ENCODE results near the gene BRMS1.
"Not testable (repeated sequence)": the region's sequence is repeated elsewhere in the genome, so short reads cannot be mapped to it uniquely, and the experiment has no call there.

BRMS1 gene, protein sequence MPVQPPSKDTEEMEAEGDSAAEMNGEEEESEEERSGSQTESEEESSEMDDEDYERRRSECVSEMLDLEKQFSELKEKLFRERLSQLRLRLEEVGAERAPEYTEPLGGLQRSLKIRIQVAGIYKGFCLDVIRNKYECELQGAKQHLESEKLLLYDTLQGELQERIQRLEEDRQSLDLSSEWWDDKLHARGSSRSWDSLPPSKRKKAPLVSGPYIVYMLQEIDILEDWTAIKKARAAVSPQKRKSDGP

DNA sequence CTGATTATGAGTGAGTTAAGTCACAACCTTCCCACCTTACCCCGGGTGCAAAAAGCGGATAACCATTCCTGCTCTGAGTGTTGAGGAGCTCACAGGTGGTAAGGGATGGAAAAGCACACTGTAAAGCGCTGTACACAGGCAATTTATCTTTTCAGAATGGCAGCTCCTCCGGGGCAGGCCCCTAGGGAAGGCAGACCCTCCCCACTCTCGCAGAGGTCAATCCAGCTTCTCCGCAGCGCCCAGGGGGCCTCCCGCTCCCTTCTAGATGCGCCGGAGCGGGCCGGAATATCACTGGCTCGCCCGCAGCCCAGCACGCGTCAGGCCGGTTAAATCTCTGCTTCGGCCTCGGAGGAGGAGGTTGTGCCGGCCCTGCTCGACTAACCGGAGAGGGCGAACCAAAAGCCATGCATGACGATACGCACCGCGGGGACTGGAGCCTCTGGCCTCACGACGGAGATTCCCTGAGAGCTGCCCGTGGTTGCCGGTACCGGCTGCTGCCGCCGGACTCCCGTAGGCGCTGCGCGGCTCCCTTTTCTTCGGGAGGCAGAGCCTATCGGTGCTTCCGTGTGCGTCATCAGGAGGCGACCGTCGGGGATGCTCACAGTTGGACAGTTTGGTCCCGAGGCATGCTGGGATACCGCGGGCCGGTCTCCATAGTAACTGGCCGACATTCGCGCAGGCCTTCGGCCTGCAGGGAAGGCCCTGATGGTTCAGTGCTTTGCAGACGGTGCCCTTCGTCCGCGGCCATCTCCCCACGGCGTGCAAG, at the start of gene BRMS1:
Gene BRMS1, minus strand, starts transcription at position 555 of the 766 bp plus-strand sequence. CDS start 2,870 bp downstream, outside the sequence.
- peak; percentile 97 for DNase-seq

DNA sequence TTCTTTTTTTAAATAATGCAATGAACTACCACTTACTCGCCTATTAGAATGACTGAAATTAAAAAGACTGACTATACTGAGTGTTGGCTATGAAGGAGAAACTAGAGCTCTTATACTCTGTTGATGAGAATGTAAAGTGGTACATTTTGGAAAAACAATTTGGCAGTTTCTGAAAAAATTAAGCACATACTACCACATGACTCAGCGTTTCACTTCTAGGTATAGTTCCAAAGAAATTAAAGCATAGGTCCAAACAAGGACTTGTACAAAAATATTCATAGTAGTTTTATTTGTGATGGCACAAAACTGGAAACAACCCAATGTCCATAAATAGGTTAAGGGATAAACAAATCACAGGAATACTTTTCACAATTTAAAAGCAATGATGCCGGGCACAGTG, 49.0 kb upstream of the BRMS1 start:
- DNase-seq: no peak

DNA sequence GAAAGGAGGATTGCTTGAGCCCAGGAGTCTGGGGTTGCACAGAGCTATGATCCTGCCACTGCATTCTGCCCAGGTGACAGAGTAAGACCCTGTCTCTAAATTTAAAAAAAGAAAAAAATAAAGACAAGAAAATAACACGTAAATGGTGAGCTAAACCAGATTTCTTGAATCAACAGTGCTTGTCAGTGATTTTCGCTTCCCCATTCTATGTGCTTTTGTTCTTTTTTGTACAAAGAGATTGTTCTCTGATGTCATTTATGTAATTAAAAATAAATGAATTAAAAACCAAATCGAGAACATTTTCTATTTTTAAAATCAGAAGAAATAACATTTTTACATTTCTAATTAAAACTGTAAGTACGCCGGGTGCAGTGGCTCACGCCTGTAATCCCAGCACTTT, 46.4 kb upstream of the BRMS1 start:
- DNase-seq: no peak

- peak; percentile 82 for DNase-seq
These were observed 44.0 kb upstream of the BRMS1 start for GRCh38 chr11:66388780-66389386.

DNA sequence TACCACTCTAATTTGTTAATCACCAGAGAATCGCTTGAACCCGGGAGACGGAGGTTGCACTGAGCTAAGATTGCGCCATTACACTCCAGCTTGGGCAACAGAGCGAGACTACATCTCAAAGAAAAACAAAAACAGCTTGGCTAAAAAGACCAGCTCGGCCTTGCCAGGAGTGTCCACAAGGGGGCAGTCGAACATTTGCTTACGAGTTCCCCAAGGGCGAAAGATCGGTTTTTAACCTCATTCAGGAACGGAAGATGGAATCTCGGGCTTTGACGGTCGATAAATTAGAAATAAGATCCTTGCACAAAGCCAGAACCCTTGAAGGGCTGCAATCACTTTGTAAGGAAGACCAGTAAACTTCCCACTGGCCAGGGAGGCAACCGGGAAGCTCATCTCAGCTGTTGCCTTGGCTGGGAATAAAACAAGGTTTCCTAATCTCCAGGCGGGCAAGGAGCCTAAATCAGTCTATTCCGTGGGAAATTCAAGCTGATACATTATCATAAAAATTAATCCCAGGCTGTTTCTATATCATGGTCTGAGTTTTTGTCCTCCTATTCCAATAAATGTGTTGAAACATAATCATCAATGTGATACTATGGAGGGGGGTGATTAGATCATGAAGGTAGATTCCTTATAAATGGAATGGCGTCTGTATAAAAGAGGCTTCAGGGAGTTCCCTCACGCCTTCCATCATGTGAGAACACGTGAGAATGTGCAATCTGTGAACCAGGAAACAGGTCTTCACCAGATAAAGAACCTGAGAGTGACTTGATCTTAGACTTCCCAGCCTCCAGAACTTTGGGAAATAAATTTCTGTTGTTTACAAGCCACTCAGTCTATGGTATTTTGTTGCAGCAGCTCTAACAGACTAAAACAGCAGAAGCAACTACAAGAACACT, 41.5 kb upstream of the BRMS1 start:
- DNase-seq: peak; percentile 87

DNA sequence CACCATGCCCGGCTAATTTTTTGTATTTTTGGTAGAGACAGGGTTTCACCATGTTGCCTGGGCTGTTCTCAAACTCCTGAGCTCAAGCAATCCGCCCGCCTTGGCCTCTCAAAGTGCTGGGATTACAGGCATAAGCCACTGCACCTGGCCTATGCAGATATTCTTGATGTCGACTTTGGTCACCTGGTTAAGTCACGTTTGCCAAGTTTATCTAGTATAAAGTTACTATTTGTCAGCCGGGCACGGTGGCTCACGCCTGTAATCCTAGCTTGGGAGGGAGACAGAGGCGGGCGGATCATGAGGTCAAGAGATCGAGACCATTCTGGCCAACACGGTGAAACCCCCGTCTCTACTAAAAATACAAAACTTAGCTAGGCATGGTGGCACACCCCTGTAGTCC, 39.4 kb upstream of the BRMS1 start:
- DNase-seq: not testable (repeated sequence)

DNA sequence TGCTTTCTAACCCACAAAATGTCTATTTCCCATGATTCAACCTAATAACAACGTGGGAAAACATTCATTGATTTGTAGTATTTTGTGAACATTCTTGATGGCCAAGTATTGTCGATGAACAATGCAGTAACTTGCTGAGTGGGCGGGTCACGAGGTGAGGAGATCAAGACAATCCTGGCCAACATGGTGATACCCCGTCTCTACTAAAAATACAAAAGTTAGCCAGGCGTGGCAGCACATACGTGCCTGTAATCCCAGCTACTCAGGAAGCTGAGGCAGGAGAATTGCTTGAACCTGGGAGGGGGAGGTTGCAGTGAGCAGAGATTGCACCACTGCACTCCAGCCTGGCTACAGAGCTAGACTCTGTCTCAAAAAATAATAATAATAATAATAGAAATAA, 35.4 kb upstream of the BRMS1 start:
- not testable (repeated sequence) for DNase-seq

DNA sequence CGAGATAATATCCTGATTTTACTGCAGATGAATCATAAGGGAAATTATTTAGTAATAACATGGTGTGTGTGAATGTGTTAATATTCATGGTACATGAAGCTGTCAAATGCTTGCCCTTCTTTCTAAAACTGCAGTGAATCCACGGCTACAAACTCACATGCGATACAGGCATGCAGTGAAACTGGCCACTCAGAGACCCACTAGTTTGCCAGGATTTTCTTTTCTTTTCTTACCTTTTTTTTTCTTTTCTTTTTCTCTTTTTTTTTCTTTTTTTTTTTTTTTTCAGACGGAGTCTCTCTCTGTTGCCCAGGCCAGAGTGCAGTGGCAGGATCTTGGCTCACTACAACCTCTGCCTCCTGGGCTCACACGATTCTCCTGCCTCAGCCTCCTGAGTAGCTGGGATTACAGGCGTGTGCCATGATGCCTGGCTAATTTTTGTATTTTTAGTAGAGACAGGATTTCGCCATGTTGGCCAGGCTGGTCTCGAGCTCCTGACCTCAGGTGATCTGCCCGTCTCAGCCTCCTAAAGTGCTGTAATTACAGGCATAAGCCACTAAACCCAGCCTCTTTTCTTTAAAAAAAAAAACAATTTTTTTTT, 28.9 kb upstream of the BRMS1 start:
- not testable (repeated sequence) for DNase-seq

DNA sequence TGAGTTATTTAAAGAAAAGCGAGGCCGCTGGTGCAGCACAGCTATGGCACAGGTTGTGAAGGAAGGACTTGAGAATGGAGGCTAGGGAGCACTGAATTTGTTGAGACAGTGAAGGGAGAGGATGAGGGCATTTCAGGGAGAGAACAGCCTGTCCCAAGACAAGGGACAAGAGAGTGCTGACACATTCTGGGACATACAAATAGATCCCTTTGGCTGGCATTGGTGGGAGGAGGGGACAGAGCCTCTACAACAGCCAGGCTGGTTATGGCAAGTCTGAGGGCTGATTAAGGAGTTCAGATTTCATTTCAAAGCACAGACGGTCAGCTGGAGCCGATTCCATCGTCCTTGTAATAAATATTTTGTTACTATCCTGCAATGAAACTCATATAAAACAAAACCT, 28.4 kb upstream of the BRMS1 start:
- DNase-seq: no peak

DNA sequence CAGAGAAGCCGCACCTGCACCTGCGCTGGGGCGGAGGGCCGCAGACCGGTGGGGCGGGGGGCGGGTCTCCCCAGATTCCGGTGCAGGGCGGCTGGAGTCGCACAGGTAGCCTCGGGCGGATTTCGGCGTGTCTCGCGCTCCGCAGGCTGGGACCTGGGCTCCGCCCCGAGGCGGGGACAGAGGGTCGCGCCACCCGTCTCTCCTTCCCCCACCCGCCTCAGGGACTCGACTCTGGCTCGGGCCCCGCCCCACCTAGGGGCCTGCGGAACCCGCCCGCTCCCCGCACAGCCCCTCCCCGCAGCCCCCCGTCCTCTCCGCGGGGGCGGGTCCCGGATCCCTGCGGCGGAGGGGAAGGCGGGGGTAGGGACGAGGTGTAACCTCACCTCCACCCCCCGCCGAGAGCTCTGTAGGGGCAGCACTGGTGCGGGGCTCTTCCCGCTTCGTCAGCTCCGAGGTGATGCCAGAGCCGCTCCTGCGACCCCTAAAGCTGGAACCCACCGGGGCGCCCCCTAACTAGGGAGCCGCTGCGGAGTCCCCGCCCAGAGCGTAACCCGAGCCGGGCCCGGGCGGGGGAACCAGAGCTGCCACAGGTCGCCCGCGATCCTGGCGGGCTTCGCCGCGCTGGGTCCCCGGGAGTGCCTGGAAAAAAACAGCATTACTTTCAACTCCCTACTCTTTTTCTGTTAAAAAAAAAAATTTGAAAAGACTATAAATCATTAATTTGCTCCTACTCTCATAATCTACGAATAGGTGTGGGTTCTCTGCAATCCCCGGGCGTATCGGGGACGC, 26.9 kb upstream of the BRMS1 start, which contains the start of gene SLC29A2:
Gene SLC29A2, minus strand, starts transcription at position 134 of the 789 bp plus-strand sequence. CDS start 169 bp downstream, outside the sequence.
- DNase-seq: peak; percentile 98

DNA sequence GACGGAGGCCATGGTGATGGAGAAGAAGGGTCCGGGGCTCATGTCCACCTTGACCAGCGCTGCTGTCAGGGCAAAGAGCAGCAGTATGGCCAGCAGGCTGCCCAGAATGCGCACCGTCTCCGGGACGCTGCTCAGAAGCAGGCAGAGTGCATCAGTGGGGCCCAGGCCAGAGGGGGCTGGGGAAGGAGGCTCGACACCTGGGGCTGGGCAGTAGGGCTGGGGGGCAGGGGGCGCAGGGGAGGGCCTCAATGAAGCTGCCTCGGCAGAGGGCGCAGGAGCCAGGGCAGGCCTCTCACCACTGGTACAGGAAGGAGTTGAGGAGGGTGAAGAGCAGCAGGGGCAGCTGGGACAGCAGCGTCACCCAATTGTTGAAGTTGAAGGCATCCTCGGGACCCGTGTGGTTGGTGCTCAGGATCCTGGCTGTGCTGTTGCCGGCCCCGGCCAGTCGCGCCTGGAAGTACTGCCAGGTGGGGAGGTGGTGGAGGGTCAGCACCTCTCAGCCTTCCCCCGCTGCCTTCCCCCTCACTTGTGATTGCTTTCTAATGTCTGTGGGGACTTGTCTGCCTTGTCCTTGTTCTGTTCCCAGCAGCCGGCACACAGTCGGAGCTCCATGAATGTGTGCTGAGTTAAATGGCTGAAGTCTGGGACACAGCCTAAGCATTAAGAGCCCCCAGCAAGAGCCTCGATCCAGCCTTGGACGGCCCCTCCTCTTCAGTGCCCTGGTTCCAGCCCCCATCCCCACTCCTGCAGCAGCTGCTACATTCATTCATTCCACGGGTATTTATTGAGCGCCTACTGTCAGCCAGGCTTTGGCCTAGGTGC, 24.4 kb upstream of the BRMS1 start:
- DNase-seq: no peak

DNA sequence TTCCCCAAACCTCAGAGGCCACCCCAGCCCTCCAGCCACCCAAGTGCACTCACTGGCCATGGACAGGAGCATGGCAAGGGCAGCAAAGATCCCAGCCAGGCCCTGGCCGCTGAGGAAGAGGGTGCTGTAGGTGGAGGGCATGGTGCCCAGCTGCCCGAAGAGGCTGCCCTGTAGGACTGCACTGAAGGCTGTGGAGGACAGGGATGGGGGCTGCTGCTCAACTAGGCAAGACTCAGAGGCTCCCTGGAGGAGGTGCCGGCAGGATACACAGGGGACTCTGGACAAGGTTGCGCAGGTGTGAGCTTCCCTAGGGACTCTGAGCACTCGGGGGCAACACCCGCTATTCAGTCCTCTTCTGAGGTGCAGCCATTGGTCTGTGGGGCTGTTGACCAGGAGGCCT, 23.6 kb upstream of the BRMS1 start:
- no peak for DNase-seq

DNA sequence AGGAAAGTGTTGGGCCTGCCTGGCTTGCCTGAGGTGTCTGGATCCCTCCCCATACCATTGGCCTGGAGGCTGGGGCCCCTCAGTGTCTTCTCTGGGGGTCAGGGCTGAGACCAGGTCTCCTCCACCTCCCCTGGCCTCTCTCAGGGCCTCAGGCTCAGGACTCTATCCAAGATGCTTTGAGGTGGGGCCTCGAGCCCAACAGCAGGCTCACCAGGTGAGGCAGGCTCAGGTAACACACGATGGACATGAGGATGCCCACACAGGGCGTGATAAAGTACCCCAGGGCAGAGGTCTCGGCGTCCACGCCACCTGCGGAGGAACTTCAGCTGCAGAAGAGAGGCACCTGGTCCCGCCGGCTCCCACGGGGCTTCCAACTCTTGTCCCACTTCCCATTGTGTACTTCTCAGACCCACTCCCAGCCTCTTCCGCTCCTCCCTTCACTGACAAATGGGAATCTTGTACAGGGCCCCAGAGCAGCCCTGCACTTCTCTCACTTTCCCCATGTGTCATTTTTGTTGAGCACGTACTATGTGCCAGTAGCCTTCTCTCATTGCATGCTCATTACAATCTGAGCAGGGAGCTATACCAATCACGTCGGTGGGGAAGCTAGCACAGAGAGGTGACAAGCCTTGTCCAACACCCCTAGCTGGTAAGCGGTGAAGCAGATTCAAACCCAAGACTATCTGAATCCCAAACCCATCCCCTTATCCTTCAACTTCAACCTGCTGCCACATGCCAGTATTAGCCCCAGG, 22.8 kb upstream of the BRMS1 start:
- DNase-seq: no peak

GRCh38 chr11:66366844-66367477, 22.1 kb upstream of the BRMS1 start:
- DNase-seq: no peak

GRCh38 chr11:66365711-66366619, 21.1 kb upstream of the BRMS1 start:
- DNase-seq: no peak

GRCh38 chr11:66365166-66365565, 20.3 kb upstream of the BRMS1 start:
- DNase-seq: no peak

DNA sequence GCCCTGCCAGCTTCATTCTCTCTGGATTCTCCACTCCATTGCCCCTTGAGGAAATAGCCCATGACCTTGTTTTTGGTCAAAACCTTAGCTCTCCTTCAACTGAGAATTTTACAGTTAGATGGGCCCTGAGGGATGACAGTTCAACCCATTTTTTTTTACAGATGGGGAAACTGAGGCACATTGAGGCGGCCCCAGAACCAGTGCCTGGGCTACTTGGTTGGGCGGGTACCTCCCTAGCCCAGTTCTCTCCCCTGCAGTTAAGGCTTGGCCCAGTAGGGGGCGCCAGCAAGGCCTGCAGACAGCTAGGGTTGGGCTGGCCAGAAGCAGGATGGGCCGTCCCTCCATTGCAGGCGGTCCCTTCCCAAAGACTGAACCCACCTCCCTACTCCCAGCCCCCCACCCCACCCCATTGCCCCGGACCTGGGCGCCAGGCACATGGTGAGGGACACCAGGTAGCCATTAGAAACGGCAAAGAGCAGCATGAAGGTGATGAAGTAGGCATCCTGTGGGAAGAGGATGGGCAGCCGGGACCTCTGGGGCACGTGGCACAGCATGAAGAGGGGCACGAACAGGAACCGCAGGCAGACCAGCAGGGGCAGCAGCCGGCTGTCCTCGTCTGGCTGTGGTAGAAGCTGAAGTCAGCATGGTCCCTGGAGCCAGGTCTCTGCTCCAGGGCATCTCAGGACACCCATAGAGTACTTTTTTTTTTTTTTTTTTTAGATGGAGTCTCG, 19.1 kb upstream of the BRMS1 start:
- DNase-seq: peak; percentile 25
